Small intestine (tissue), 7 donors: ENCODE data around the gene CD300A. TPM values are rescaled to one million over a fixed set of nuclear protein-coding genes. Genes with fewer than 3 reads are reported as not detected.

ENCODE experiments used
- DNase-seq, 2 donors: peaks; one replicate each; pipeline versions ENCODE4 v3.0.0 to v3.0.0-alpha.2; 2013
- FAIRE-seq: peaks from 2 replicates; lab custom pipeline; 2012; peaks lifted over from hg19 to GRCh38; lab: Jason Lieb, UNC
- H3K27ac ChIP-seq, 3 donors: one replicate each; pipeline ENCODE4 v1.5.1; 2013; ENCODE audit warnings: low read length in 2 of 3, mild to moderate bottlenecking in 2 of 3, control low read depth in 1 of 3, inconsistent platforms in 1 of 3, low read depth in 1 of 3, moderate library complexity in 1 of 3
- H3K27me3 ChIP-seq, 3 donors: one replicate each; pipeline ENCODE4 v1.6.1; 2013; ENCODE audit warnings: low read length in 3 of 3, inconsistent platforms in 1 of 3; ENCODE audit not compliant: control insufficient read depth in 3 of 3, insufficient read depth in 3 of 3
- H3K36me3 ChIP-seq, 3 donors: one replicate each; pipeline ENCODE4 v1.6.1; 2013; ENCODE audit warnings: low read length in 3 of 3, inconsistent platforms in 1 of 3, low read depth in 1 of 3, mild to moderate bottlenecking in 1 of 3, moderate library complexity in 1 of 3; ENCODE audit not compliant: control insufficient read depth in 3 of 3, insufficient read depth in 2 of 3
- H3K4me1 ChIP-seq, 3 donors: one replicate each; pipeline ENCODE4 v1.6.1; 2013; ENCODE audit warnings: low read length in 2 of 3, inconsistent platforms in 1 of 3, low read depth in 1 of 3, mild to moderate bottlenecking in 1 of 3, moderate library complexity in 1 of 3; ENCODE audit not compliant: control insufficient read depth in 3 of 3, insufficient read depth in 2 of 3
- H3K4me3 ChIP-seq, 3 donors: one replicate each; pipeline ENCODE4 v1.5.1; 2013; ENCODE audit warnings: low read length in 3 of 3, control low read depth in 1 of 3, inconsistent platforms in 1 of 3, low read depth in 1 of 3, mild to moderate bottlenecking in 1 of 3, moderate library complexity in 1 of 3
- H3K9me3 ChIP-seq, 2 donors: one replicate each; pipeline ENCODE4 v1.6.1; 2013; ENCODE audit warnings: low read depth in 1 of 2, low read length in 1 of 2; ENCODE audit not compliant: control insufficient read depth in 2 of 2, insufficient read depth in 1 of 2
- WGBS, 3 donors: extraction: QIAGEN DNeasy Blood & Tissue Kit; methylation state at CpG; one replicate each; pipeline ENCODE4 v1.1.7; 2013; 5-methylcytosine and 5-hydroxymethylcytosine counted together
- polyA plus RNA-seq, 4 donors: library from polyadenylated mRNA; stranded (reverse) in 3 of 4; unstranded in 1 of 4; fragments of 200-250 nt in 3 of 4; fragments of 120-200 nt in 1 of 4; gene quantifications; one replicate each; pipeline versions ENCODE4 v1.2.1 to v1.2.3, GENCODE V29; 2013
- donor health status: healthy with polysubstance abuse.
- donor health status: control.
- donor health status: control.
- donor health status: Bipolar disorder and iron deficiency.
- donor health status: healthy.

CD300A gene
- polyA plus RNA-seq, 4 donors, result 1.1 to 5.9 (median 5.4) TPM

DNA sequence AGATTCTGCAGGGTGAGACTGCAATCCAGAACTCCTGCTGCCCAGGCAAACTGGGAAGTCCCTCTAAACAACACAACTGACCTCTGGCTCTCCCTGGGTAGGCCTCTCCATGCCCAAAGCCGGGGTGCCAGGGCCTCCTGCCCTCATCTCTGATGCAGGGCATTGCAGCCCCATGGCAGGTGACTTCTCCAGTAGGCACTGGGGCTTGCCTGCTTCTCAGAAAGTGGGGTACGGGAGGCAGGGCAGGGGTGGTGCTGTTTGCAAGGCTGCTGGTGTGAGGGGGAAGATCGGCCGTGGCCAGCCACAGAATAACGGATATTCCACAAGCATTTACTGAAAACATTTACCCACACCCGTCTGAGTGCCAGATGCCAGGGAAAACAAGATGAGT is 38.7 kb upstream of the CD300A start:
- peaks cover 0 to 4% of the 10 kb centered on the region in 2 donors for H3K9me3 ChIP-seq
- H3K27ac ChIP-seq, result peak overlapping the region; percentile 88 to 95 (median 90)
- H3K4me1 ChIP-seq, result peaks cover 0 to 65% (median 13%) of the 10 kb centered on the region in 3 donors
- peaks cover 0 to 5% (median 0%) of the 10 kb centered on the region in 3 donors for H3K36me3 ChIP-seq
- no peak overlapping the region for H3K4me3 ChIP-seq
- 31 to 61% (median 43%) methylated on average over 6 of the region's 6 CpGs for WGBS, 3 donors
- no peak for DNase-seq
- no peak for FAIRE-seq
- H3K27me3 ChIP-seq, result peaks cover 0 to 5% (median 0%) of the 10 kb centered on the region in 3 donors

DNA sequence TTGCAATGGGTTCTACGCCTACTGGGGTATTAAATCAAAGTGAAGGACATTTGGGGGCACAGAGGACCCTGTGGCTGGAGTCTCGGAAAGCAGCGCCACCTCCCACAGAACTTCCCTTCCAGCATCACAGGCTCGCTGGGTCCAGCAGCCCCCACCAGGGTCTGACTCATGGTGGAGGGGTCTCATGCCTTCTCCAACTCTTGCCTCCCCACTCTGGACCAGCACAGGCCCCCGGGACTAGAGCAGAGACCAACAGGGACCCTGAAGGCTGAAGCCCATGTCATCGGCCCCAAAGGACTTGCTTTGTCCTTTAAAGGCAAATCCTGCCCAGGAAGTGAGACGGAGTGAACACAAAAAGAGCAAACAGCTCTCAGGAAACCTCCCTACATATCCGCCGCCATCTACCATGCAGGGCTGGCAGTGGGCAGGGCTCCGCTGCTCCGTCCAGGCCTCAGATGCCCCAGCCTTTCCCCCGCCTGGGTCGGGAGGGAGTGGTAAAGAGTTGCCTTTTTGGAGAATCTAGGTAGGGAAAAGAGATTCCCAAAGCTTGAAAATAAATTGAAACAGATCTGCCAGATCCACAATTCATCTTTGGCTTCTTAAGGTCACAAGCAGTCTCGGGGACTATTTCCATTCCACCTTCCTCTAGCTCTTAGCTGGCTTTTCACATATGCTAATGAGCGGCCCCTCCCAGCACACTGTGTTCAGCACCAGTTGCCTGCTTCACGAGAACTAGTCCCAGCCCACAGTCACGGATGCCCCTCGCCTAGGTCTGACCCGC is 36.6 kb upstream of the CD300A start:
- 63 to 74% (median 70%) methylated on average over 19 of the region's 19 CpGs for WGBS, 3 donors
- DNase-seq, result peak in 1 of 2 donors; percentile 69
- peaks cover 0 to 72% (median 11%) of the 10 kb centered on the region in 3 donors for H3K4me1 ChIP-seq
- H3K27ac ChIP-seq, result peak overlapping the region; percentile 88 to 100 (median 96)
- FAIRE-seq, result no peak
- peak overlapping the region in 2 of 3 donors; percentile 33 to 61 for H3K4me3 ChIP-seq
- H3K27me3 ChIP-seq, result peaks cover 0 to 8% (median 0%) of the 10 kb centered on the region in 3 donors
- peaks cover 0 to 9% (median 0%) of the 10 kb centered on the region in 3 donors for H3K36me3 ChIP-seq
- no peaks in the 10 kb centered on the region for H3K9me3 ChIP-seq

DNA sequence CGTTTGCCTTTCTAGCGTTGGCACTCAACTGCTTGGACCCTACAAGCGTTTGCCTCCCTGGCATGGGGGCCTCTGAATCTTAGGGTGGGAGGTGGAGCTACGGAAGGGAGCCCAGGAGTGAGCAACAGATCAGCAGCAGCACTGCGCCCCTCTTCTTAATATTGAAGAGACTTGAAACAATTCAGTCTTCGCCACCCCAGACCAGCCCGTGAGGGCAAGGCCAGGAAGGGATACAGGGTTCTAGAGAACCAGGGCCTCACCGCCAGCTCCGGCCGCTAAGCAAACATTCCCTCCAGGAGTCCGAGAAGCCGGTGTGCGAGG is 36.1 kb upstream of the CD300A start:
- Histone ChIP-seq H3K4me3 (peak overlapping the region in 2 of 3 donors; percentile 33 to 61), H3K36me3 (peaks cover 0 to 9% (median 0%) of the 10 kb centered on the region in 3 donors), H3K27ac (peak overlapping the region; percentile 88 to 100 (median 96)), H3K9me3 (no peaks in the 10 kb centered on the region), H3K4me1 (peaks cover 0 to 68% (median 8%) of the 10 kb centered on the region in 3 donors), H3K27me3 (peaks cover 0 to 8% (median 0%) of the 10 kb centered on the region in 3 donors)
- WGBS, 3 donors, result 7 to 22% (median 13%) methylated on average over 13 of the region's 13 CpGs
- no peak for DNase-seq
- no peak for FAIRE-seq

DNA sequence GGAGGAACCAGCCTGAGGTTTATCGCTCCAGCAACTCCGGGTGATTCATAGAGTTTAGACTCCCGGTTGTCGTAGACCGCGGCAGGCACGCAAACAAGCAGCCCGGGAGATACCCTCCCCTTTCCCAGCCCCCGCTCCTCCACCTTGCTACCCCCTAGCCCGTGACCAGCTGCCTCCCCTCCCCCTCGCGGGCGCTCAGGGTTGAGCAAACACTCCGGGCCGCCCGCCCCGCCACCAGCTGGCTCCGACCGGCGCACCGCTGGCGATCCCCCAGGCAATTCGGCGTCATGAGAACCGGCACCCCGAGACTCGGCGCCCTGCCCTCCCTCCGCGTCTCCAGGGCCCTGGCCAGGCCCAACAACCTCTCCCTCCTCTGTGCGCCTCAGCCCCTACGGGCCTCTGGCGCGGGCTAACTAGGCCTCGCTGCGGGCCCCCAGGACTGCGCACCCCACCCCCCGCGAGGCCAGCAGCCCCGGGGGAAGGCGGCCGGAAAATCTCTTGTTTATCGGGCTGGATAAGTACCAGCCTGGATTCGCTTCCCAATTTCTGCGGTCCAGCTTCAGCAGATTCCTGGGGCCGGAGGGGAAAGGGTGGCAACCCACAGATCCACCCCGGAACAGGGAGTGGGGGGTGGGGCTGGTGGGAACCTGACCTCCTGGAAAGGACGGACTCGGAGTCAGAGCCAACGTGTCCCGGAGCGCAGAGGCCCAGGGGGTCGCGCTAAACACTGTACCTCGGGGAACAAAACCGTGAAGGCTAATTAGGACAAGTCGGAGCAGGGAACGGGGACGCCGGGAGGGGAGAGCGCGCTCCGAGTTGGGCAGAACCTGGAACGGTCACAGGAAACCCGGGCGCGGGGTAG is 35.5 kb upstream of the CD300A start:
- Histone ChIP-seq H3K4me3 (peak overlapping the region in 2 of 3 donors; percentile 61 to 82), H3K27ac (peak overlapping the region; percentile 88 to 100 (median 96)), H3K4me1 (peaks cover 0 to 69% (median 8%) of the 10 kb centered on the region in 3 donors), H3K9me3 (no peaks in the 10 kb centered on the region), H3K36me3 (peaks cover 0 to 9% (median 0%) of the 10 kb centered on the region in 3 donors), H3K27me3 (peaks cover 0 to 8% (median 0%) of the 10 kb centered on the region in 3 donors)
- FAIRE-seq, result no peak
- 1 to 2% (median 1%) methylated on average over 61 to 67 of the region's 67 CpGs for whole genome bisulfite sequencing, 3 donors
- peak; percentile 89 to 93 for DNase-seq

DNA sequence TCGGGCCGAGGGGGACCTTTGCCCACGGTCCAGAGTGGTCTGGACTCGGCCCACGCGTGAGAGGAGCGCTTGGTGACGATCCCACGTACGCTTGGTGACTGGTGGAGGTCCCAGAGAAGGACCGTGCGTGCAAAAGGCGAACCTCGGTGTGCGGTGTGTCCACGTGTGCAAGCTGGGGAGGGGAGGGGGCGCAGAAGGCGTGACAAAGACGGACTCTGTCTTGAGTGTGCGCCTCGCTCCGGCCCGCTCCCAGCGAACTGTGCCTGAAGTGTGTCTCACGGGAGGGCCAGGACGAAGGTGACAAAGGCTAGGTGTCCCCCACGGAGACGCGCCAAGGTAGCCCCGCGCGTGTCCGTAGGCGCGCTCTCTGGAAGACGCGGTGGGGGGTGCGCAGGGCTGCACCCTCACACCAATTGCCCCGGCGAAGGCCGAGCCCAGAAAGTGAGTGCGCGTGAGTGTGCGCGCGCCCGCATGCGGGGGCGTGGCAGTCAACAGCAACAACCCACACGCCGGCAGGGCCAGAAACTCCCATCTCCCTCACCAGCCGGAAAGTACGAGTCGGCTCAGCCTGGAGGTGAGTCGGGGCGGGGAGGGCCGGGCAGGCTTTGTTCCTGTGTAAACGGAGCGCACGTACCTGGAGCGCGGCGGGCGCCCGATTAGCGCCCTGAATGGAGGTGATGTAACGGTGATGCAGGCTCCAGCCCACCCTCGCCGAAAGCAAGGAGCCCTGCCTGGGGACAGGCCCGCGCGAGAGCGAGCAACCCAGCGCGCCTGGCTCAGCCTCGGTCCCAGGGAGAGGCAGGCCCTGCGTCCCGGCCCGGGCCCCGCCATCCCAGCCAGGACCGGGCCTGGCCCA is 34.6 kb upstream of the CD300A start, which contains the start of gene GPRC5C:
TSS of gene GPRC5C (plus strand) at position 521 of the 856 bp plus-strand sequence. CDS start 7,689 bp downstream, outside the sequence.
- H3K27me3 ChIP-seq, result peaks cover 0 to 8% (median 0%) of the 10 kb centered on the region in 3 donors
- no peak for FAIRE-seq
- no peaks in the 10 kb centered on the region for H3K9me3 ChIP-seq
- WGBS, 3 donors, result 1% methylated on average over 71 to 81 of the region's 81 CpGs
- H3K4me3 ChIP-seq, result peak within 1 kb of the TSS; percentile 55 to 82 (median 61)
- H3K27ac ChIP-seq, result peak within 1 kb of the TSS; percentile 88 to 100 (median 96)
- DNase-seq, result peak; percentile 93 to 97
- peaks cover 0 to 66% (median 3%) of the 10 kb centered on the region in 3 donors for H3K4me1 ChIP-seq
- H3K36me3 ChIP-seq, result peaks cover 0 to 6% (median 0%) of the 10 kb centered on the region in 3 donors

DNA sequence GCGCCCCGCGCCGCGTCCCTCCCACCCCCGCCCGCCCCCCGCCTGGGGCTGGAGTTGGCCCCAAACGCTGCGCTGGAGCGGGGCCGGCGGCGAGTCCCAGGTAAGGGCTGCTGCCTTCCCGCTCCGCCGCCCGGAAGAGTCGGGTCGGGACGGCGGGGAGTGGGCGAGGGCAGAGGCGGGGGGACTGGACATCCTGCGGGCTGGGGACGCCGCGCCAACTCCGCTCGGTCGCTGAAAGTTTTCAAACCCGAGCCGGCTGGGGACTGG is 34.1 kb upstream of the CD300A start:
- Histone ChIP-seq H3K36me3 (peaks cover 0 to 6% (median 0%) of the 10 kb centered on the region in 3 donors), H3K4me1 (peaks cover 0 to 60% (median 3%) of the 10 kb centered on the region in 3 donors), H3K4me3 (peak overlapping the region; percentile 55 to 82 (median 61)), H3K27ac (peak overlapping the region in 2 of 3 donors; percentile 61 to 100), H3K9me3 (no peaks in the 10 kb centered on the region), H3K27me3 (peaks cover 0 to 8% (median 0%) of the 10 kb centered on the region in 3 donors)
- DNase-seq, result no peak
- no peak for FAIRE-seq
- 0 to 1% (median 0%) methylated on average over 20 to 33 of the region's 33 CpGs for WGBS, 3 donors

DNA sequence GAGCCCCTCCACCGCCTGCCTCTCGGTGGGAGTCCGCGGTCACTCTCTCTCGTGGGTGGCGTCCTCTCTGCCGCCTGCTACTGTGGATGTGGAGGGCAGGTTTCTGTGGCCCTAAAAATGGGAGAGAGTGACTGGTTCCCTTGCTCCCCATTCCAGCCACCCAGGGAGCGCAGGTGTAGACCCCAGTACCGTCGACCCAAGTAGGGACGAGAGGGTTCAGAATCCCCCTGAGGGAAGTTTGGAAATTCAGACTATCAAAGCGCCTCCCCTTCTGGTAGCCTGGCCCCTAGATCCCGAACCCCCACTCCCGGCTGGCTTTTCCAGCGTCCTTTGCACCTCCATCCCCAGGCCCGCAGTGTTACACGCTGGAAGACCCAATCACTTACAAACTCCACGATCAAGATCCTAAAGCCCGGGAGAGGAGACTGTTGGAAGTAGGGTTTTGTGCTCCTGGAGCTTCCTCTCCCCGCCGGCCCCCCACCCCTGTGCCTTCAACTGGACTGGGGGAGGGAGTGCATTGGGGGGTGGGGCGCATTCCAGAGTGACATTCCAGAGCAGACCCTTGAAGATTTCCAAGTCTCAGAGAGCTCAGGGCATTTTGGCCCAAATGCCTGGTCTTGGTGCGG is 33.6 kb upstream of the CD300A start:
- H3K27ac ChIP-seq, result peak overlapping the region in 2 of 3 donors; percentile 29 to 100
- peaks cover 0 to 55% (median 0%) of the 10 kb centered on the region in 3 donors for H3K4me1 ChIP-seq
- FAIRE-seq, result no peak
- DNase-seq, result peak in 1 of 2 donors; percentile 49
- peak overlapping the region; percentile 55 to 82 (median 61) for H3K4me3 ChIP-seq
- 13 to 19% (median 18%) methylated on average over 23 of the region's 23 CpGs for WGBS, 3 donors
- H3K27me3 ChIP-seq, result peaks cover 0 to 8% (median 0%) of the 10 kb centered on the region in 3 donors
- H3K36me3 ChIP-seq, result peaks cover 0 to 4% (median 0%) of the 10 kb centered on the region in 3 donors
- H3K9me3 ChIP-seq, result peaks cover 0 to 3% of the 10 kb centered on the region in 2 donors
